Activated T-cell treated with anti-CD3 and anti-CD28 coated beads for 24 hours (primary cell): ENCODE measurements around the gene PPP4C.

Experiments used
- DNase-seq: peaks from one replicate; pipeline ENCODE4 v3.0.0-alpha.2; 2020; ENCODE audit warnings: low read depth

Gene PPP4C

DNA sequence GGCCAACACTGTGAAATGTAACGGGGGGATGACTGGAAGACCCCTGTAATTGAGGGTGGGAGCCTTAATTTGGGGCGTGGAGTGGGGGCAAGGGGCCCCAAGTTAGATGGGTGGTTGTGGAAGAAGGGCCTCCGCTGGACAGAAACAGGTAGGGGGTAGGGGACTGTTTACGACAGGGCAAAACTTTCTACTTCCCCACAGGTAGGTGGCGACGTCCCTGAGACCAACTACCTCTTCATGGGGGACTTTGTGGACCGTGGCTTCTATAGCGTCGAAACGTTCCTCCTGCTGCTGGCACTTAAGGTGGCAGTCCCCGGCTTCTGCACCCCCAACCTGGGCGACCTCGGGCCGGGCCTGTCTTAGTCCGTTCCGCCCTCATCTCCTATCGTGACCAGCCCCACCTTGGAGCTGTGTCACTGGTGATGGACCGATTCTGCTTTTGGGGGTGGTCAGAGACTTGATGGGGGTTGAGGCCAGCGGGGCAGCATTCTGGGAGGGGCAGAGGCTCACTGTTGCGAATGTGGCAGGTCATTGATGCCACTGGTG lies 6.8 kb downstream of the PPP4C start:
- no peak for DNase-seq

DNA sequence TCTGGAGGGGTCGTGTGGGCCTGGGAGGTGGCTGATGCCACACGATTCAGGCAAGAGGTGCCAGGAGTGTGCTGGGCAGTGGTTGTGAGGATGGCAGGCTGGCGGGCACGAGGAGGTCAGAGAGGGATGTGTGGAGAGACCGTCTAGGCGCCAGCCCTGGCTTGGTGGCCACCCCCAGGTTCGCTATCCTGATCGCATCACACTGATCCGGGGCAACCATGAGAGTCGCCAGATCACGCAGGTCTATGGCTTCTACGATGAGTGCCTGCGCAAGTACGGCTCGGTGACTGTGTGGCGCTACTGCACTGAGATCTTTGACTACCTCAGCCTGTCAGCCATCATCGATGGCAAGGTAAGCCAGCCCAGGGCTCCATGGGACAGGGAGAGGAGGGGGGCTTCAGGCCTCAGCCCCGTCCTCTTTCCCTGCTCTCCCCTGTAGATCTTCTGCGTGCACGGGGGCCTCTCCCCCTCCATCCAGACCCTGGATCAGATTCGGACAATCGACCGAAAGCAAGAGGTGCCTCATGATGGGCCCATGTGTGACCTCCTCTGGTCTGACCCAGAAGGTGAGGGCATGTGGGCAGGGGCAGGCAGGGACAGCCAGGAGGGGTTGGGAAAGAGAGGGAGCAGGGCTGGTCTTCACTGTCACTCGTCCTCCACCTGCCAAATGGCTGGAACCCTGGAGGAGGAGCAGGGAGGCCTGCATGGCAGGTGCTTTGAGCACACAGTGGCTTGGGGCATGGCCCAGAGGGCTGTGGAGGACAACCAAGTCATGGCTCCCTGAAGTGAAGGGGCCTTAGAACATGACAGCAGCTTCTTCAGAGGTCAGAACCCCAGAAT lies 7.6 kb downstream of the PPP4C start:
- DNase-seq: no peak

DNA sequence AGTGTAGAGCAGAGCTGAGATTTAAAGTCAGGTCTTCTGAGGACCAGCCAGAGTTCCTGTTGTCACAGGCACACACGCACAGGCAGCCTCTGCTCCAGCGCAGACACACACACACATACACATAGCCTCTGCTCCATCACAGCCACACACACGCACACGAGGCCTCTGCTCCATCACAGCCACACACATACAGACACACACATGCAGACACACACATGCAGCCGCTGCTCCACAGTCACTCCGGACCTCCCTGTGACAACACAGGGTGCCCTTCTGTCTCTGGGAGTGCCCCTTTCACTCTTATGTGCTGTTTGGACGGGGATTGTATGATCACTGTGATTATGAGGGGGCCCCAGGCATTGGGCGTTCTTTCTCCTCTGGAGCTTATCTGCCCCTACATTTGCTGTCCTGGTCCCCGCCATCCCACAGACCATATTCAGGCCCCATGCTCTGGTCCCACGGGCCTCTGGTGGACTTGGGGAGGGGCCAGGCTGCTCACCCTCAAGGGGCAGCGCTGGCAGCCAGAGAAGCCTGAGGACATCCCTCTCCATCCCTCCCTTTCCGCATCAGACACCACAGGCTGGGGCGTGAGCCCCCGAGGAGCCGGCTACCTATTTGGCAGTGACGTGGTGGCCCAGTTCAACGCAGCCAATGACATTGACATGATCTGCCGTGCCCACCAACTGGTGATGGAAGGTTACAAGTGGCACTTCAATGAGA lies 8.5 kb downstream of the PPP4C start:
- DNase-seq: no peak

DNA sequence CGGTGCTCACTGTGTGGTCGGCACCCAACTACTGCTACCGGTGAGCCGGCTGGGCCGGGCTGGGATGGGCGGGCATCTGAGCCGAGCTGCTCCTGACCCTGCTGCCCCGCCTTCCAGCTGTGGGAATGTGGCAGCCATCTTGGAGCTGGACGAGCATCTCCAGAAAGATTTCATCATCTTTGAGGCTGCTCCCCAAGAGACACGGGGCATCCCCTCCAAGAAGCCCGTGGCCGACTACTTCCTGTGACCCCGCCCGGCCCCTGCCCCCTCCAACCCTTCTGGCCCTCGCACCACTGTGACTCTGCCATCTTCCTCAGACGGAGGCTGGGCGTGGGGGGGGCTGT lies 9.0 kb downstream of the PPP4C start:
- DNase-seq: no peak

DNA sequence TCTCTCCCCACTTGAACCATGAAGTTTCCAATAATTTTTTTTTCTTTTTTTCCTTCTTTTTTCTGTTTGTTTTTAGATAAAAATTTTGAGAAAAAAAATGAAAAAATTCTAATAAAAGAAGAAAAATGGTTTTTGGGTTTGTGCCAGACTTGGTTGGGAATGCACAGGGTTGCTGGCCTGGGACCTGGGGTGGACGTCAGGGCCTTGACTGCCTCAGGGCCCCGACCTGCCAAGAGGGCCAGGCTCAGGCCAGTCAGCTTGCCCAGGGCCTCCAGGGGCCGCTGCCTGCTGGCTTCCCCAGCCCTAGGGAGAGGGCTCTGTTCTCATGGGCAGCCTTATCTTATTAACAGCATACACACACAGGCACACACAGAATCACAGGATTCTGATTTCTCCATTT lies 9.5 kb downstream of the PPP4C start:
- DNase-seq: no peak

DNA sequence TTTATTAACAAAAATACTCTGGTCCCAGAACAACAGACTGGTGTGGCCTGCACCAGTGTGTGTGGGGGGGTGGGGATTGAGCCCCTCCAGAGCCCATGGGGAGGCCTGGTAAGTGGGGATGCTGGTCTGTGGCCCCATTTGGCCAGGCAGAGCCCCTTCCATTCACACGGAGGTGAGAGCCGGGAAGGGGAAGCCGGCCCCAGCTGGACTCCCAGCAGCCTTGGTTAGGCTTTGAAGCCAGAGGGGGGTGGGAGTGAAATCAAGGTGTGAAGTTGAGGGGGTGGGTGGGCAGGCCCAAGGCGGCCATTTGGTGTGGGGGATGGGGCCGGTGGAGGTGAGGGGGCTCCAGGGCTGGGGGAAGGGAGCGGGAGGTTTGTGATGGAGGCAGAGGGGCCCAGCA lies 10.0 kb downstream of the PPP4C start:
- no peak for DNase-seq

DNA sequence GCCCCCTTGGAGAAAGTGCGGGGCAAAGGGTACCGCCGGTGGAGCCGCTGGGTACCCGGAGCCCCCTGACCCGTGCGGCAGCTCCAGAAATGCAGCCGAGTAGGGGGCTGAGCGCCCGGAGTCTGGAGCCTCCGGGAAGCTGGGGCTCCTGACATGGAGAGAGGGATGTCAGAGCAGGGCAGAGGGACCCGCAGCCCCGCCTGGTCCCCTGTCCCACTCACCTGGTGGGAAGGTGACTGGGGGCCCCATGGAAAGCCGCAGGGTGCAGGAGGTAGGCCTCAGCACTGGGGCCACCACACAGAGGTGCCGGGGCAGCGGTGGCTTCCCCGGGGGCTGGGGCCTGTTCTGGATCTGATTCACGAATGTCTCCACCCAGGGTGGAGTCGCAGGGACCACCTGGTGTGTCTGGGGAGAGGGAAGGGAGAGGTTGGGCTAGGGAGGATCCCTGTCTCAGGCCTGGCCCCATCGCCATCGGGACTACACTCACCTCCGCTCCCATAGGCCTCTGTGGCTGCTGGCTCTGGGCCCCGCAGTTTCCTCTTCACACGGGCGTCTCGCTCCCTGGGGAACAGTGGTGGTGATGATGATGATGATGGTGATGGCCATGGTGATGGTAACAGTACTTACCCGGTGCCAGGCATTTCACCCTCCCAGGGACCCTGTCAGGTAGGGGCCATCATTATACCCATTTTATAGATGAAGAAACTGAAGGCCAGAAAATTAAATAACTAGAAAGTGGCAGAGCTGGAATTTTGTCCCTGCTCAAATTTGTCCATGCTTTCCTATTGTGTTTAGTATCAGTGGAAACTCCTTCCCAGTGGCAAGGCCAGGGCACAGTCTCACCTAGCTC lies 10.7 kb downstream of the PPP4C start:
- no peak for DNase-seq

DNA sequence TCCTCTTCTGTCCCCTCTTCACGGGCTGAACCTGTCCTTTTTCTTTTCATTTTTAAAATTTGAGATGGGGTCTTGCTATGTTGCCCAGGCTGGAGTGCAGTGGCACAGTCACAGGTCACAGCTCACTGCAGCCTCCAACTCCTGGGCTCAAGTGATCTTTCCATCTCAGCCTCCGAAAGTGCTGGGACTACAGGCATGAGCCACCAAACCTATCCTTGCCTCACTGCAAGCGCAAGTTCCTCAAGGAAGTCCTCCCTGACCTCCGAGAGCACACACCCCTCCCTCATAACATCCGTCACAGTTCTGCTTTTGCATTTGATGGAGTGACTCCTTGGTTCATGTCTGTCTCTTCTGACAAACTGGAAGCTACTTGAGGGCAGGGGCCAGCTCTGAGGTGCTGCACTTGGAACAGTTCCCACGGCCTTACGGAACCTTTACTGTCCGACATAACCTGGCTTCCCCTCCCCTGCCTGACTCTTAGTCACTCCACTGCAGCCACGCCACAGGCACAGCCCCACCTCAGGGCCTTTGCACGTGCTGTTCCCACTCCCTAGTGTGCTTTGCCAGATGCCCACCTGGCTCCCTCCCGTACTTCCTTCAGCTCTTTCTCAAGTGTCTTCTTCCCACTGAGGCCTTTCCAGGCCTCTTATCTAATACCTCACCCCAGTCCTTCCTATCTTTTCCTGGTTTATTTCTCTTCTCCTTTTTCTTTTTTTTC lies 11.5 kb downstream of the PPP4C start:
- no peak for DNase-seq

DNA sequence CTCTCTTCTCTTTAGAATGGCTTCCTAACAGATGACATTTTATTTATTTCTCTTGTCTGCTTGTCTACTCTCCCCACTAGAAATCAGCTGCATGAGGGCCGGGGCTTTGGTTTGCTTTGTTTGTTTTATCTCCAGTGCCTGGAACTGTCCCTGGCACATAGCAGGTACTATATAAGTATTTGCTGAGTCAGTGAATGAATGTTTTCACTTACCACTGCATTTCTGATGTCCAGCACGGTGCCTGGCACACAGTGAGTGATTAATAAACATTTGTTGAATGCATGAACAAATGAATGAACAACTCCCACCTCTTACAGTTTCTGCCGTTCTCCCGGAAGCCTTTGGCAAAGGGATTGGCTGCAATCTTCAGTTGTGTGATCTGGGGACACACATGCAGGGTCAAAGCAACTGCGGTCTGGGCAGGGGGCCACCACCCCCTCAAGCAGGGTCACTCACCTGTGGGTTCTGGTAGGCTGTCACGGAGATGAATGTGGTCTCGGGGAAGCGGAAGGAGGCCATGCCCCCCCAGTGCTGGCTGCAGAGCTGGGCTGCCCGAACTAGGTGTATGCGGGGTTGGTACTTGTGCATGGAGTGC lies 12.5 kb downstream of the PPP4C start:
- no peak for DNase-seq

DNA sequence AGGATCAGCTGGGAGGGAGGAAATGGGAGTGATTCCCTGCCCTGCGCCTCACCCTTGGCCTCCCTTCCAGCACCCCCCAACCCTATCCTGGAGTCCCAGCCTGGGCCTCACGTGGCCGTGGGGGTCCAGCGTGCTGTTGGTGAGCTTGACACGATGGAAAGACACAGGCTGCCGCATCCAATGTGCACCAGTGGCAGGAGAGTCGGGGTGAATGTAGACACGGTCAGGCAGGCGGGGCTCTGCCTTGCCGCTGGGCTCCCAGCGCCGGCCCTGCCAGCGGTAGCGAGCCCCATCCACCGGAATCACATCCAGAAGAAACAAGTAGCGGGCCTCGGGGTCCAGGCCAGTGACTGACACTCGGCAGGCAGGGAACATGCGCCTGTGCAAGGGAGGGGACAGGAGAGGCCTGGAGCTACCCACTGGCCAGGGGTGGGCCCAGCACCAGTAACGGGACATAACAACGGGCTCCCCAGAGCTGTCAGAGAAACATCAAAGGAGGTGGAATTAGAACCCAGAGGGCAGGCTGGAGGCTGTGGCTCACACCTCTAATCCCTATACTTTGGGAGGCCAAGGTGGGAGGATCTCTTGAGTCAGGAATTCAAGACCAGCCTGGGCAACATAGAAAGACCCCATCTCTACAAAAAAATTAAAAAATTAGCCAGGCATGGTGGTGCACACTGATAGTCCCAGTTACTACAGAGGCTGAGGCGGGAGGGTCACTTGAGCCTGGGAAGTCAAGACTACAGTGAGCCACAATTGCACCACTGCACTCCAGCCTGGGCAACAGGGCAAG lies 13.2 kb downstream of the PPP4C start:
- DNase-seq: no peak

DNA sequence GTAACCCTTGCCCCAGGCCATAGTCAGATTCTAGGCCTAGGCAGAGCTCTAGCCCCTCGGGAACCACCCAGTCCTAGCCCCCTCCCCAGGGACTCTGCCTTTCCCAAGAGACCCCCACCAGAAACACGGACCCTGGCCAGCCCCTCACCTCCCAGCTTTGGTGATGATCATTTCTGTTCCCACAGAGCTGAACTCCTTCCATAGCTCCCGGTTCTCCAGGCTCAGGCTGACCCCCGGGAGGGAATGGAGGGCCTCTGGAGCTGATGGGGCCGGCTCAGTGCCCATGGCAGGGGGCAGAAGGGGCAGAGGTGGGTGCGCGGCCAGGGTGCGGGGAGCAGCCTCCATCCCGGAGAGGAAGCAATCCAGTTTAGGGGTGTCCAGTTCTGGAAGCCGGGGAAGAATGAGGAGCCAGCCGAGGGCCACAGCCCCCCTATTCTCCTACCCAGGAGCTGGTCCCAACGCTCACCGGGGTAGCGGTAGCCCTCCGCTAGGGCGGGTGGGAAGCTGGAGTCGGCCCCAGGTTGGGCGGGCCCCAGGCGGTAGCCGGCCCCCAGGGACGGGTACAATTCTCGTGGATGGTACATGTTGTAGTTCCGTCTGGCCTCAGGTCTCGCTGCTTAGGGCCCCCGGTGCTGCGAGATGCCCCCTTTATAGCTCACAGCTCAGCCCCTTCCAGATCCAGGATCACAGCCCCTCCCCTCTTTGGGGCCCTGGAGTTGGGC lies 15.0 kb downstream of the PPP4C start:
- no peak for DNase-seq

DNA sequence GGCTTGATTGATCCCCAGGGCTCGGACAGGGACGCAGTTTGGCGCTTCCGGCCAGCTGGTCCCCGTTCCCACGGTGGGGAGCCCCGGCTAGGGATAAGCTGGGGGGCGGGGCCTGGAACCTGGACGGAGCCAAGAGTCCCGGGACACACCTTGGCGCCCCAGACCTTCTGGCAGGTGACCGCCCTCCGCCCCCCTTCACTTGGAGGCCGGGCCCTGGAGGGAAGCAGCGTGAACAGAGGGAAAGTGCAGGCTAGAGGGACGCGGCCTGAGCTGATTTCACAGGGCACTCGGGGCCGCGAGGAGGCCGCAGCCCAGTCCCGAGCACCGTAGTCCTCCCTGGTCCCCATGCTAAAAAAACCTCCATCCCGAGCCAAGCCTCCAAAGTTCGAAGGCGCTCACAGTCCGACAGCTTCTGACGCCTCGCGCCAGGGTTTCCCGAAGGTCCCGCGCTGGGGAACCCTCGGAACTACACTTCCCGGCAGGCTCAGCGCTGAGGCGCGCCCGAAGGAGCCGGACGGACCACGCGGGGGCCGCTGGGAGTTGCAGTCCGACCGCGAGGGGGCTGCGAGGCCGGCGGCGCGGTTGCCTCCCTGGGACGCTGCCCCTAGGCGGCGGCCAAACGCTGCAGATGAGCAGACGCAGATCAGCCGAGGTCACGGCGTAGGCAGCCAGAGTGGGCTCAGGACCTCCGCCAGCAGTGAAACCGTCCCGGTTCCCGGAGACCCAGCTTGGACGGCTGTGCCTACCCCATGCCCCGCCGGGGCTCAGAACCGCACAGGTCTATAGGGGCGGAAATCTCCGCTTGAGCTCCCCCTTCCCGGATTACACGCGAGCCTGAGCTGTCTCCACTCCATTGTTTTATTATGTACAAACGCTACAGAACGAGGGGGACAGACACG lies 15.9 kb downstream of the PPP4C start, which contains the start of gene TBX6:
TBX6 (minus strand) TSS at position 451 of the 899 bp plus-strand sequence. CDS start 731 bp downstream, outside the sequence.
- peak; percentile 91 for DNase-seq

DNA sequence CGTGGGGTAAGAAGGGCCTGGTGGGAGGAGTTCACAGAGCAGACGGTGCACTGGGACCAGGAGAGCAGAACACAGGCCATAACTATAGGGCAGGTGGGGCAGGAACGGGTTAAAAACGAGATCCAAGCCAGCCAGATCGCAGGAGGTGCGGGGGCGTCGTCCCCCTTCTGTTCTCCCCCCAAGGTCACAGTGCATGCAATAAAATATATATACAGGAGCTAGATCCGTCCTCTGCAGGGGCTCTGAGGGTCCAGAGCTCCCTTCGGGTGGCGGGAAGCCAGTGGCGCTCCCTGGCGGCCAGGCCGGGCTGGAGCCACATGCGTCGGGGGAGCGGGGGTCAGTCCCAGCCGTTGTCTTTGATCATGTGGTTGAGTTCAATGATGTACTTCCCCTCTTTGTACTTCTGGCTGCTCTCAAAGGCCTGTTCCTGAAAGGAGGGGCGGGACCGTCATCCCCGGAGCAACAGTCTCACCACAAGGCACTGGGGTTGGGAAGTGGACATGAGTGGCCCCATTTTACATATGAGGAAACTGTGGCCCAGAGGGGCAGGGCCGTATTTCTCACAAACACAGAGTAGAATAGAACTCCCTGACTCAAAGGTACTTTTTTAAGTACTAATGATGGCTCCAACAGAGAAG lies 16.7 kb downstream of the PPP4C start:
- peak; percentile 62 for DNase-seq

DNA sequence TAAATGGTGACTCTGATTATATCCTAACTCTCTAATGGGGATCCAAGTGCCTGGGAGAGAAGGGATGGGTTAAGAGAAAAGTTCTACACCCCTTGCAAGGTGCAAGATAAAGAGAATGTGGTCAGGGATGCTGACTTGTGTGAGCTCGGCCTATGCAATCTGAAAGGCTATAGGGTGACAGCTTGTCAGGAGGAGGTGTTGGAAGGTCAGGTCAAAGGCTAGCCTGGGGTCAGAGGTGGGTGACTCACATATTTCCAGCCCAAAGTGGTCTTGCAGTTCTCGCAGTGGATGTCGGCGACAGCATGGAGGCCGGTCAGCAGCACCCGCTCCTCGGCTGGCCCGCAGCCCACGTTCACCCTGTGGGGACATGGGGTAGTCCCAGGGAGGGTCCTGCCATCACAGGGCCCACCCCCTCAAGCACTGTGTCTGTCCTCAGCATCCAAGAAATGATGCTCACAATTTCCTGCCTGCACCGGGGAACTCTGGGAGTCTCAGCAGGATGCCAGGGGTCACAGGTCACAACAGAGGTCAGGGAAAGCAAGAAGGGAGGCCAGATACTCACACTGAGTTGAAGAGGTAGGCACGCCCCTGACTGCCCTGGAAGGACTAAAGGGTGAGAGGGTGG lies 18.9 kb downstream of the PPP4C start:
- DNase-seq: no peak

DNA sequence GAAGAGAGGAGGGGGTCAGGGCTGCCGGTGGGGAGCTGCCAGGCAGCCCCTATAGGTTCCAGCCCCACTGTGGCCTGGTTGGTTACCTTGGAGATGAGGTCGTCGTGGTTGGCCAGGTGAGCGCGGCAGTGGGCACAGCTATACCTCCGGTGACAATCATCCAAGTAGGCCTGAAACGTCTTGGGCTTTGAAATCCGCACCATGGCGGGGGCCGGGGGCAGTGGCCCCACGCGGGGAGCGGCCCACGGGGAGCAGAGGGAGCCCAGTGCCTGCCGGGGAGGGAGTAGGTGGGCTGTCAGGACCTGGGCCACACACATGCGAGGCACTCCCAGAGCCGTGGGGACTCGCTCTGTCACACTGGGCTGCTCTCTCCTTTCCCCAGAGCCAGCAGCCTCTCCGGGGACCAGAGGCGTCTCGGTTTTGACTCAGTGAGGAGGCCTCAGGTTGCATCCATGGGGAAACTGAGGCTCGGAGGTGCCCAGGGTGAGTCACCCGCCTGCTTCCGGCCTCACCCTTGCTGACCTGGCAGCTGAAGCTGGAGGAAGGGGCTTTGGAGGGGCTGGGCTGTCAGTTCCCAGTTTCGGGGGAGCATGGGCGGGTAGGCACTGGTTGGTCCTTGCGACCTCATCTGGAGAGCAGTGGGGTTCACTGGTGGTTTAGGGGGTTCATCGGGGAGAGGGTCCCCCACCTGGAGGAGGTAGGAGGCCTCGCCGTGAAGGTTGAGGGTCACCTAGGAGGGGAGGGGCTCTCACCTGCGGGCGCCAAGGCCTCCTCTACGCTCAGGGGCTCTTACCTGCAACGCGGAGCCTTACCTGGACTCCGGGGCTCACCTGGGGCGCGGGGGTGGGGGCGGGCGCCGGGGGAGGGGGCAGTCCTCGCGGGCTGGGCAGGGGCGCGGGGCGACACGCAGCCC lies 19.6 kb downstream of the PPP4C start:
- DNase-seq: no peak

DNA sequence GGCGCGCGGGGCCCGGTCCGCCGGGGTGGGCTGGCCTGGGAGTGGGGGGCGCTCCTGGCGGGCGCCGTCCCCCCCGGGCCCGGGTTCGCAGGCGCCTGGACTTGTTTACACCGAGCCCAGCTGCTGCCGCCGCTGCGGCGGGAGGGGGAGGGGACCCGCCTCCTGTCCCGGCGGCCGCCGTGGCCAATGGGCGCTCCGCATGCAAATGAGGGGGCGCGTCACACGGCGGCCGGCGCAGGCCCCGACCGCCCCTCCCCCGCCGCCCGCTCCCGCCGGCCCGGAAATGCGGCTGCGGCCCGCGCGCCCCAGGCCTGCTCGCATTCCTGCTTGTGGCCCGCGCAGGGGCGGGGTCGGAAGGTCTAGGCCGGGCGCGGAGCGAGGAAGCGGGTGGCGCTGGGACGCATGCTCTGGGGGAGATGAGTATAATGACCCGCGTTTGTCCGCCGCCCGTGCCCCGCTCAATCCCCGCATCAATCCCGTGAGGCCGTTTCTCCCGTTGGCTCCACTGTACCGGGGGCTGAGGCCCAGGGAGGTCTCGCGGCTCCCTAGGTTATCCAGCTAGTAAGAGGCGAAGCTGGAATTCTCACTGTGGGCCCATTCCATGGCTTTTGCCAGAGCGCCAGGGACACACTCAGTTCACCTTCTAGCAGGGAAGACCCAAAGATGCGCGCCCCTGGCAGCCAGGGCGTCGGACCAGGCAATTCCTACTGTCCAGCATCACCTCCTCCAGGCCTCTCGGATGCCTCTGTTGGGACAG lies 20.5 kb downstream of the PPP4C start, which contains the start of gene YPEL3:
YPEL3 (minus strand) TSS at position 109 of the 757 bp plus-strand sequence. CDS start 731 bp downstream, outside the sequence.
- DNase-seq: peak; percentile 82
